ENCODE data around the gene DLGAP5. TPM values are rescaled to one million over a fixed set of nuclear protein-coding genes. Genes with fewer than 3 reads are reported as not detected.
A peak's percentile ranks its signal among the peaks of the same experiment; 100 is the strongest.

The DLGAP5 gene
- total RNA-seq, 1 donor from 2014 or later, result 46.0 TPM

DNA sequence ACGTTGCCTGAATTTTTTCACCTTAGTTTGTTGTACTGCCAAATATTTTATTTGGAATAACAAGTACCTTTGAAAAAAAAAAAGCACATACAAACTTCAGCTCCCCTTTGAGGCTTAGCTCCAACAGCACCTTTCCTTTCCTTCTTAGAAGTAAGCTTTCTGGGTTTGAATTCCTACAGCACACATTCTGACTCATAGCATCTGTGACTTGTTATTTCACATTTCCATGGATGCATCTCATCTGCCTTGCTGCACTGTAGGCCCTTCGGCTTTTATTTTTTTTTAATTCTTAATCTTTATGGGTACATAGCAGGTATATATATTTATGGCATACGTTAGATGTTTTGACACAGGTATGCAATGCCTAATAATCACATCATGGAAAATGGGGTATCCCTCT is 55.1 kb downstream of the DLGAP5 start:
- Mint-ChIP-seq H3K36me3 (ENCODE audit: low read depth) (peaks cover 37% of the 10 kb centered on the region), H3K27ac (no peak overlapping the region)

DNA sequence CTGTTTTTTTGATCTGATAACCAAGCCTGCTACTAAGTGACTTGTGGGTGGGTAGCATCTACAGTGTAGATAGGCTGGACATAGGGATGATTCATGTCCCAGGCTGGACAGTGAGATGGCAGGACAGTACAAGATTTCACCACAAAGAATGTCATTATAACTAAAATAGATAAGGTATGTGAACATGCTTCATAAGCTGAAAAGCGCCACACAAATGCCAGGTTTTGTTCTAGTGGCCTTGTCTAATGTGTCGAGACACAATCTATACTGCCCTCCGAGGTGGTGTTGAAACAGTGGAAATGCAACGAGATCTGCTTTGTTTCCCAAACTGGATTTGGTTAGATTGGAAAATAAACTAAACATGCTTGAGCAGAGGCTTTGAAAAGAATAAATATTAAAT is 58.0 kb downstream of the DLGAP5 start:
- no peak for DNase-seq (ENCODE audit: low spot score)
- Mint-ChIP-seq H3K36me3 (ENCODE audit: low read depth) (peaks cover 26% of the 10 kb centered on the region), H3K27me3 (ENCODE audit: low read depth) (peaks cover 9% of the 10 kb centered on the region), H3K4me3 (ENCODE audit: low read depth) (no peak overlapping the region), H3K27ac (no peak overlapping the region), H3K9me3 (no peaks in the 10 kb centered on the region), H3K4me1 (ENCODE audit: low read depth) (peaks cover 15% of the 10 kb centered on the region)
- intact Hi-C loops (cut with micrococcal nuclease), result no loop called here

More for the DNA sequence above, 55.1 kb downstream of the DLGAP5 start:
- Mint-ChIP-seq H3K27me3 (ENCODE audit: low read depth) (peaks cover 2% of the 10 kb centered on the region), H3K4me1 (ENCODE audit: low read depth) (peaks cover 8% of the 10 kb centered on the region), H3K9me3 (no peaks in the 10 kb centered on the region), H3K4me3 (ENCODE audit: low read depth) (no peak overlapping the region)
- no peak for DNase-seq (ENCODE audit: low spot score)
- intact Hi-C loops (cut with micrococcal nuclease), result no loop called here

DNA sequence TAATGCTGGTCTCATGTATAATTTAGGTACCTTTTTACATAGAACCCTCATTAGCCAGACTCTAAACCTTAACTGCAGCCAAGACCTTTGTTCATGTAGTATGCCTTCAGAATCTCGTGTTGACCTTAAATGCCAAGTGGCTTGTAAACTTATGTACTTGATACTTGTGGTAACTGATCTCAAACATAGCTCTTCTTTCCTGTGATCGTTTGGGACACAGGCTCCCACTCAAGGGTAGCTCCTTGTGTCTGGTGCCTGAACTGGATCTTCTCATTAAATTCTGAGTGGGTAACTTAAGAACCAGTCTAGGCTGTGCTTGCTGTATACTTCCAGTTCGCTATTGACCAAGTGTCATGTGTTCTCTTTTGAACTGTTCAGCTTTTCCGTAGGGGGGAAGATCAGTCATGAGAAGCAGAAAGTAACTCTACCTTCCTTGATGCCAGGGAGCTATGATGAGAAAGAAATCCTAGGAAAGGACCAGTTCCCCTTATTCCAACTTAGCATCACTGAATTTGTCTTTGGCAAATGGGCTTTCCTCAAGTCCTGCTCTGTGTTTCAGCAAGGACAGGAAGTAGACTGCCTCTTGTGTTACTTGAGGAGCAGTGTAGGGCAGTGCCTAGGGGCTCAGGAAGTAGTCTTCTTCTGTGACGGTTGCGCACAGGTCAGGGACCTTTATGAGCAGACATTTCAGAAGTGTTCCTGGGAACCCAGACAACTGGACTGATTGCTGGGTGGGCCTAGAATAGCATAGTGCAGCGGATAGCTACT is 59.8 kb downstream of the DLGAP5 start:
- H3K4me1 Mint-ChIP-seq (ENCODE audit: low read depth), result peaks cover 17% of the 10 kb centered on the region
- intact Hi-C loops (cut with micrococcal nuclease), result loop anchor here (2.0 kb wide), 1 partner anchor 59 kb away; the partner anchor contains the start of gene DLGAP5
- H3K9me3 Mint-ChIP-seq, result no peaks in the 10 kb centered on the region
- peaks cover 15% of the 10 kb centered on the region for H3K27me3 Mint-ChIP-seq (ENCODE audit: low read depth)
- H3K27ac Mint-ChIP-seq, result no peak overlapping the region
- peak overlapping the region; percentile 31 for H3K4me3 Mint-ChIP-seq (ENCODE audit: low read depth)
- H3K36me3 Mint-ChIP-seq (ENCODE audit: low read depth), result peaks cover 23% of the 10 kb centered on the region
- no peak for DNase-seq (ENCODE audit: low spot score)

DNA sequence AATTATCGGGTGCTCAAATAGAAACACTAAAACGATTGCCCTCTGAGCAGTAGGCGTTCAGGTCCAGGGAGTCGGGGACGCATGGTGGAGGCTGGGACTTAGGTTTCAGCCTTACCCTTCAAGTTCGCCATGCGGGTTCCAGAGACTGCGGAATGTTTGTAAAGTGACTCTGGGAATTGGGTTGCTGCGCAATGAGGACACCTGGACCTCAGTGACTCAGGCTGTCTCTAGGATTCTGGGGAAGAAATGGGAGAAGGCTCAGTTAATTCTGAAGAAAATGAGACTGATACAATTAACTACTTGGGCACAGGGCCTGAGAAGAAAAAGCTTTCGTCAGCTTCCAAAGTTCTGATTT is 61.2 kb downstream of the DLGAP5 start:
- Mint-ChIP-seq H3K36me3 (ENCODE audit: low read depth) (peaks cover 23% of the 10 kb centered on the region), H3K27me3 (ENCODE audit: low read depth) (peaks cover 17% of the 10 kb centered on the region), H3K9me3 (no peaks in the 10 kb centered on the region), H3K27ac (no peak overlapping the region), H3K4me3 (ENCODE audit: low read depth) (peak overlapping the region; percentile 75), H3K4me1 (ENCODE audit: low read depth) (peaks cover 29% of the 10 kb centered on the region)
- intact Hi-C loops (cut with micrococcal nuclease), result loop anchor here (2.0 kb wide), 1 partner anchor 61 kb away; the partner anchor contains the start of gene DLGAP5
- DNase-seq (ENCODE audit: low spot score), result no peak

DNA sequence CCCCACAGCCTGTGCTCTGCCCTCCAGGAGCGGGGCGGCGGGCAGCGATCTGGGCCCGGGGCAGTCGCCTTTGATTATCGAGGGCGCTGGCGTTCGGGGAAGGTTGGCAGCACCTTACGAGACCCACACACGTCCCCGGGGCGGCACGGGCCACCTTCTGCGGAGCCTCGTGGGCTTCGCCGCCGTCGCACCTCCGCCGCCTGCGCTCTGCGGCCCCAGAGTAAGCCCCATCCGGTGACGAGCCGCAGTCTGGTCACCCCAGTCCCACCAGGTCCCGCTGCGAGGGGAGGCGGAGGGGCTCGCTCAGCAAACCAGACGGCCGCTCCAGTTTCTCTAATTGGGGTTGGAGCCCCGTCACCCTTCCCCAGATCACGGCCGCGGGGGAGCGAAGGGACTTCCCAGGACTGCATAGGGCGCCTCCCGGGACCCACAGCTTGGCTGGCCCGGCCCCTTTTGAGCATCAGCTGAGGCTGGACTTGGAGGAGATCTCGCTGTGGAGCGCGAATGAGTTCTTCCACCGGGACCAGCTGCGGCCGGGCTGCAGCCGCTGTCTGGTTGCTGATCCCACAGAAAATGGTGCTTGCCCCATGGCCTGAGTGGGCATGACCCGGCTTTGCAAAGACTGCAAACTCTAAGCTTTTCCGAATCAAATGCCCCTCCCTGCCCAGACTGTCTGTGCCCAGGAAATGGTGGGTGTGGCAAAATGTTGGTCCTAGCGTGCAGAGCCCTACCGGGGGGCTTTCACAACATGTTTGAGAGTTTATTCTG is 61.8 kb downstream of the DLGAP5 start:
- H3K4me1 Mint-ChIP-seq (ENCODE audit: low read depth), result peaks cover 33% of the 10 kb centered on the region
- H3K27ac Mint-ChIP-seq, result peak overlapping the region; percentile 52
- peak overlapping the region; percentile 75 for H3K4me3 Mint-ChIP-seq (ENCODE audit: low read depth)
- DNase-seq (ENCODE audit: low spot score), result peak; percentile 28
- no peaks in the 10 kb centered on the region for H3K9me3 Mint-ChIP-seq
- H3K36me3 Mint-ChIP-seq (ENCODE audit: low read depth), result peaks cover 22% of the 10 kb centered on the region
- peaks cover 17% of the 10 kb centered on the region for H3K27me3 Mint-ChIP-seq (ENCODE audit: low read depth)
- intact Hi-C loops (cut with micrococcal nuclease), result loop anchor here (2.0 to 5.0 kb wide), 3 partner anchors 27 to 61 kb away; partner anchors contain the start of gene DLGAP5

DNA sequence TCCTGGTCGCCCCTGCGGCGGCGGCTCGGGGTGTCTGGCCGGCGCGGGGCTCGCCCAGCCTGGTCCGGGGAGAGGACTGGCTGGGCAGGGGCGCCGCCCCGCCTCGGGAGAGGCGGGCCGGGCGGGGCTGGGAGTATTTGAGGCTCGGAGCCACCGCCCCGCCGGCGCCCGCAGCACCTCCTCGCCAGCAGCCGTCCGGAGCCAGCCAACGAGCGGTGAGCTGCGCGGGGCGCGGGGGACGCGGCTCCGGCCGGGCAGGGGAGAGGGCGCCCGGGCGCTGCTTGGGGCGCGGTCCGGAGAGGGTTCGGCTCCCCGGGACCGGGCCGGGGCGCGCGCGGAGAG is 62.3 kb downstream of the DLGAP5 start, which contains the start of gene LGALS3:
Gene LGALS3 (plus strand): TSS at position 167 of the 342 bp plus-strand sequence. CDS start 8,122 bp downstream, outside the sequence.
- Mint-ChIP-seq H3K4me3 (ENCODE audit: low read depth) (peak within 1 kb of the TSS; percentile 79), H3K9me3 (no peaks in the 10 kb centered on the region), H3K4me1 (ENCODE audit: low read depth) (peaks cover 33% of the 10 kb centered on the region), H3K27me3 (ENCODE audit: low read depth) (peaks cover 17% of the 10 kb centered on the region), H3K36me3 (ENCODE audit: low read depth) (peaks cover 17% of the 10 kb centered on the region), H3K27ac (peak within 1 kb of the TSS; percentile 52)
- intact Hi-C loops (cut with micrococcal nuclease), result loop anchor here (2.0 to 5.0 kb wide), 2 partner anchors 26 to 37 kb away; no protein-coding TSS in a partner anchor
- DNase-seq (ENCODE audit: low spot score), result peak; percentile 33

DNA sequence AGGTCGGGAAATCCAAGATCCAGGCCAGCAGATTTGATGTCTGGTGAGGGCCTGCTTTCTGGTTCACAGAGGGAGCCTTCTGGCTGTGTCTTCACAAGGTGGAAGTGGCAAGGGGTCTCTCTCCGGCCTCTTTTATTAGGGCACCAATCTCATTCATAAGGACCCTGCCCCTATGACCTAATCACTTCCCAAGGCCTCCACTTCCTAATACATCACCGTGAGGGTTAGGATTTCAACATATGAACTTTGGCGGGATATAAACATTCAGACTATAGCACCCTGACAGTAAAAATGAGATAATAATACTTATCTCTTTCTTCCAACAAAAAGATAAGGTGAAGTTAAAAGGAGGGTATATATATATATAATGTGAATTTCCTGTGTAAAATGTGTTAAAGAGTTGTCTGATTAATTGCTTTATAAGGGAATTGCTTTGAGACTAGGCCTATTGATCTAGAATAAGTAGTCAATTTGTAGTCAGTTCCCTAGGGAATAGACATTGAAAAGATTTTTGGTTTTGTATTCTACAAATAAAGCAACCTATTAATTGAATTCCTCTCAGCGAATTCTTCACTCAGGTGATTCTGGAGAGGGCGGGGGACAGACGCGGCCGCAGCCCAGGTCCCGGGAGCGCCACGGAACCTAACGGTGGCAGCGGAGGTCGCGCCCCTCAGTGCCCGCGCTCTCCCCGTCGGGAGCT is 62.8 kb downstream of the DLGAP5 start:
- no peak overlapping the region for H3K27ac Mint-ChIP-seq
- no peak for DNase-seq (ENCODE audit: low spot score)
- intact Hi-C loops (cut with micrococcal nuclease), result loop anchor here (2.0 to 5.0 kb wide), 2 partner anchors 26 to 36 kb away; no protein-coding TSS in a partner anchor
- peaks cover 17% of the 10 kb centered on the region for H3K27me3 Mint-ChIP-seq (ENCODE audit: low read depth)
- peak overlapping the region; percentile 79 for H3K4me3 Mint-ChIP-seq (ENCODE audit: low read depth)
- no peaks in the 10 kb centered on the region for H3K9me3 Mint-ChIP-seq
- peaks cover 14% of the 10 kb centered on the region for H3K36me3 Mint-ChIP-seq (ENCODE audit: low read depth)
- peaks cover 33% of the 10 kb centered on the region for H3K4me1 Mint-ChIP-seq (ENCODE audit: low read depth)

DNA sequence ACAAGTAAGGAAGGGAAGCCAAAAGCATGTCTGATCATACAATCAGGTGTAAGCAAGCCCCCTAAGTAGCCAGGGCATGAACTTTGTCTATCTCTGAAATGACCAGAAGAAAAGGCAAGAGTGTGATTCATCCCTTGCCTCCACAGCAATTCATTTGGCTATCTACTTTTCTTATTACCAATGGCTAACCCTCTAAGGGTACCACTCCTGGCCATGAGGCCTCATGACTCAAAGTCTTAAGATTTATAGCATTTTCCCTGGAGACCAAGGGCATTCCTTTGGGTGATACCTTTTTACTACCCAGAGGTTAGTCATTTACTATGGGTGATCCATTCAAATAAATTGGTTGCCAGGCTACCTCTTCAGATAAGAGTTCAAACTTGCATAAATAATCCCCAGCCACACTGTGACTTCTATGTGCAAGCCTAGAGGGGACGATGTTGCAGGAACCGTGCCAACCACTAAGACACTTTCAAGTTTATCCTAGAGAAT is 63.9 kb downstream of the DLGAP5 start:
- Mint-ChIP-seq H3K4me3 (ENCODE audit: low read depth) (no peak overlapping the region), H3K9me3 (no peaks in the 10 kb centered on the region), H3K27me3 (ENCODE audit: low read depth) (peaks cover 17% of the 10 kb centered on the region), H3K36me3 (ENCODE audit: low read depth) (peaks cover 10% of the 10 kb centered on the region), H3K4me1 (ENCODE audit: low read depth) (peaks cover 33% of the 10 kb centered on the region), H3K27ac (no peak overlapping the region)
- no peak for DNase-seq (ENCODE audit: low spot score)
- intact Hi-C loops (cut with micrococcal nuclease), result loop anchor here (5.0 kb wide), 1 partner anchor 35 kb away; no protein-coding TSS in a partner anchor

DNA sequence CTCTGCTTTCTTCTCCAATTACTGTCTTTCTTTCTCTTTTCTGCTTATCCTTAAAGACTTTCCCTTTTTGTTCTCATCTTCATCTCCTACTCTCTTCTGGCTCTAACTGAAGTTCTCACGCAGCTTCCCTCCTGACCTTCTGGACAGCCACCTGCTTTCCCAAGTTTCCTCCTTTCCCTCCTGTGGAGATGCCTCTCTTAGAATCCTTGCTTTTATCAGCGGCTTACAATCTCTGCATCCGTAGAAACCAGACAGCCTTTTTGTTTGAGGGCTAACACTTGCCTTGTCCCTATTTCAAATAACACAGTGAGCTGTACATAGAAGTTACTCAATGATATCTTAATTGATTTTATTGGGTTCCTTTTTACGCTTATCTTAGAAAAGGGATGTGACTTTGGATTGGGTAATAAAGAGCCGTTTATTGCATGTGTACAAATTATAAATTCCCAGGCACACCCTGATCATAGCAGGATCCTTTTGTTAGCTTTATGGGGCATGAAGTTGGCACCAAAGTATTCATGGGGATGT is 64.4 kb downstream of the DLGAP5 start:
- H3K27ac Mint-ChIP-seq, result no peak overlapping the region
- peaks cover 10% of the 10 kb centered on the region for H3K36me3 Mint-ChIP-seq (ENCODE audit: low read depth)
- H3K4me1 Mint-ChIP-seq (ENCODE audit: low read depth), result peaks cover 33% of the 10 kb centered on the region
- H3K27me3 Mint-ChIP-seq (ENCODE audit: low read depth), result peaks cover 17% of the 10 kb centered on the region
- H3K9me3 Mint-ChIP-seq, result no peaks in the 10 kb centered on the region
- no peak overlapping the region for H3K4me3 Mint-ChIP-seq (ENCODE audit: low read depth)
- DNase-seq (ENCODE audit: low spot score), result no peak
- intact Hi-C loops (cut with micrococcal nuclease), result loop anchor here (5.0 kb wide), 1 partner anchor 35 kb away; no protein-coding TSS in a partner anchor

DNA sequence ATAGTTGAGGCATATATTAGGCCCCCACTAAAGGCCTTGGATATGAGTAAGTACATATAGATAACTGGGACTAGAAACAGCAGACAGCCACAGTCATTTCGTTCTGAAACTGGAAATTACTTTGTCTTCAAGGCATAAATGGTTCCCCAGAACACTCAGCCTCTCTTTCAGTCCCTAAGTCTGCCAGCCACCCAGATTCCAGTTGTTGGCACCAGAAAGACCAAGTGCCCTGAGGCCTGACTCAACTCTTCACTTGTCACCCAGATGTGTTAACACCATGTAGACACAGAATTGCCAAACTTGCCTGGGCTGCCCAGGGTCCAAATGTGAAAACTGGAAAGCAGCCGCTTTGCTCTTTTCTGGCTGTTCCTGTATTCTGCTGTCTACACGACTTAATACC is 65.4 kb downstream of the DLGAP5 start:
- intact Hi-C loops (cut with micrococcal nuclease), result loop anchor here (5.0 kb wide), 1 partner anchor 34 kb away; no protein-coding TSS in a partner anchor
- DNase-seq (ENCODE audit: low spot score), result no peak
- no peak overlapping the region for H3K27ac Mint-ChIP-seq

DNA sequence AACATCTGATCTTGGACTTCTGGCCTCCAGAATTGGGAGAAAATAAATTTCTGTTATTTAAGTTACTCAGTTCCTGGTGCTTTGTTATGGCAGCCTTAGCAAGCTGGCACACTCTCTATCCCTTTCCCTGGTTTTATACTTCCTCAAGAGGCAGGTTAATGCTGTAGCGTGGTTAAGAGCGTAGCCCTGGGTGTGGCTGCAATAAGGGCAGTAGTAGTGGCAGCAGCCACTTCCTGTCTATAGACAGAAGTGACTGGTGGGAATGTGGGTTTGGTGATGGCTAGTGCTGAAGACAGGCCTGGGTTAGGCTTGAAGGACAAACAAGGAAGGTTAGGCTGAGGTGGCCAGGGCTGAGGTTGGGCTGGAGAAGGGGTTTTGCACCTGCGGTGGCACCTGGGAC is 66.0 kb downstream of the DLGAP5 start:
- DNase-seq (ENCODE audit: low spot score), result no peak
- peaks cover 2% of the 10 kb centered on the region for H3K36me3 Mint-ChIP-seq (ENCODE audit: low read depth)
- intact Hi-C loops (cut with micrococcal nuclease), result loop anchor here (5.0 kb wide), 1 partner anchor 33 kb away; no protein-coding TSS in a partner anchor

More for the DNA sequence above, 65.4 kb downstream of the DLGAP5 start:
- peaks cover 15% of the 10 kb centered on the region for H3K27me3 Mint-ChIP-seq (ENCODE audit: low read depth)
- H3K4me3 Mint-ChIP-seq (ENCODE audit: low read depth), result no peak overlapping the region
- peaks cover 5% of the 10 kb centered on the region for H3K36me3 Mint-ChIP-seq (ENCODE audit: low read depth)
- no peaks in the 10 kb centered on the region for H3K9me3 Mint-ChIP-seq
- H3K4me1 Mint-ChIP-seq (ENCODE audit: low read depth), result peaks cover 26% of the 10 kb centered on the region

More for the DNA sequence above, 66.0 kb downstream of the DLGAP5 start:
- Mint-ChIP-seq H3K9me3 (no peaks in the 10 kb centered on the region), H3K4me3 (ENCODE audit: low read depth) (no peak overlapping the region), H3K27ac (no peak overlapping the region), H3K4me1 (ENCODE audit: low read depth) (peaks cover 26% of the 10 kb centered on the region), H3K27me3 (ENCODE audit: low read depth) (peaks cover 17% of the 10 kb centered on the region)
